Skin epidermis (tissue), 12 donors: ENCODE measurements around the gene OR51A4.
"Not testable (repeated sequence)": the region's sequence is repeated elsewhere in the genome, so short reads cannot be mapped to it uniquely, and the experiment has no call there.

Experiments
- H3K27ac ChIP-seq, 21 experiments: fragments of 200-600 bp; sonication (generic) in 11 of 21; one replicate each; pipeline ENCODE4 v1.5.0; 2020; ENCODE audit warnings: mild to moderate bottlenecking in 3 of 21, inconsistent platforms in 2 of 21, moderate library complexity in 2 of 21
- H3K4me3 ChIP-seq, 7 experiments: fragments of 200-600 bp; sonication (generic) in 2 of 7; one replicate each; pipeline ENCODE4 v1.5.0; 2020; ENCODE audit warnings: inconsistent platforms in 2 of 7, mild to moderate bottlenecking in 2 of 7, moderate library complexity in 1 of 7

Gene OR51A4

DNA sequence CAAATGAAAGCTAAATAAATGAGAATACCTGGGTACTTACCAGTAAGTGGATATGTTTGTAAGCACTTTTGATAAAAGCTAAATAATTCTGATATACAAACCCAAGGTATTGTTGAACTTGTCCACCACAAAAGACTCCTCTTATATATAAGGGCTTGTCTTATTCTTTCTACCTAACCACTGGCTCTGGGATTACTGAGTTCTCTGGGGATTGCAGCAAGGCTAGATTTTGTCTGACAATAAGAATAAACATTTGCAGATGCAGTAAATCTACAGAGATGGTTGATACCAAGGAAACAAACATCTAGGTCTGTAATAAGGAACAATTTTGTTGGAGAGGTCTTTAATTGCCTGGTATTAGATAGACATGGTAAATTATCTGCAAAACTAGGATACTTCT is at the start of gene OR51A4:
Gene OR51A4, minus strand, starts transcription at position 101 of the 400 bp plus-strand sequence. CDS start 505 bp downstream, outside the sequence.
- H3K27ac ChIP-seq, result no peak within 1 kb of the TSS
- no peak within 1 kb of the TSS for H3K4me3 ChIP-seq

- no peak within 1 kb of the TSS for H3K27ac ChIP-seq
These were observed 47.1 kb upstream of the OR51A4 start, which contains the start of gene OR51L1 for GRCh38 chr11:4994551-4994950. OR51L1 (plus strand) TSS chr11:4994851; CDS start chr11:4998983, 4,132 bp downstream.

GRCh38 chr11:4991060-4991459 is 43.7 kb upstream of the OR51A4 start:
- Histone ChIP-seq H3K4me3 (no peak overlapping the region), H3K27ac (no peak overlapping the region)

More at GRCh38 chr11:4994551-4994950, 47.1 kb upstream of the OR51A4 start, which contains the start of gene OR51L1:
- H3K4me3 ChIP-seq, result no peak within 1 kb of the TSS

- H3K4me3 ChIP-seq, result no peak overlapping the region
- H3K27ac ChIP-seq, result no peak overlapping the region
These were observed 36.4 kb upstream of the OR51A4 start for GRCh38 chr11:4983841-4984240.

- Histone ChIP-seq H3K4me3 (no peak overlapping the region), H3K27ac (no peak overlapping the region)
These were observed 35.3 kb upstream of the OR51A4 start for GRCh38 chr11:4982678-4983077.

DNA sequence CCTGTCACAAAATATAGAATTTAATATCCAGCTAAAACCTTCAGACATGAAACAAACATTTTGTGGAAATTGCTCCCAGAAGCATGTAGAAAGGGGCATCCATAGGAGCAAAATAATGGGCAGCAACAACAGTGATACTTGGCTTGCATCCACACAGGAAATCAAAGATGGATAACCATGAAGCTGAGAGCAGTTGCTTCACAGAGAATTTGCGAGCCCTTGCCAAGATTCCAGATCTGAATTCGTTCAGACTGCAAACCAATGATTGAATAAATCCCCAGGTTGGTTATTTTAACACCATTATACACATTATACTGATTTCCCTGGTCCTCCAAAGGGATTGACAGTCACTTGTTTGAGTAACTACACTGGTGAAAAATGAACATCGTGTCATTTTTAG is 31.6 kb upstream of the OR51A4 start:
- no peak overlapping the region for H3K4me3 ChIP-seq
- no peak overlapping the region for H3K27ac ChIP-seq

DNA sequence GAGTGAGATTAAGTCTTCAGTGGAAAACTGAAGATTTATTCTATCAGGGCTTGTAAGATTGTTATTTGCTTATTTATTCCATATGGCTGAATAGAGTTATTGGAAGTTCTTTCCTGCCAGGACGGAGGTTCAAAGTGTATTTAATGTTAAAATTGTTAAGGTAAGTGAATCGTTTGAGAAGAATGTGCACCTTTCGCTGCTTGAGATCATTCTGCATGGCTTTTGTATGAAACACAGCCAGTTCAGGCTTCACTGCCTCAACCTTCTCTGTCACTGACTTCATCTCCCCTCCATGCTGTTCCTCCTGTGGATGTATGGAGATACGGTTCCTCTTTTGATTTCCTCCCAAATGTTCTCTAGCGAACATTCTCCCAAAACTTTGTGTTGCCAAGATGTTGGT is 28.0 kb upstream of the OR51A4 start:
- no peak overlapping the region for H3K4me3 ChIP-seq
- H3K27ac ChIP-seq, result no peak overlapping the region

DNA sequence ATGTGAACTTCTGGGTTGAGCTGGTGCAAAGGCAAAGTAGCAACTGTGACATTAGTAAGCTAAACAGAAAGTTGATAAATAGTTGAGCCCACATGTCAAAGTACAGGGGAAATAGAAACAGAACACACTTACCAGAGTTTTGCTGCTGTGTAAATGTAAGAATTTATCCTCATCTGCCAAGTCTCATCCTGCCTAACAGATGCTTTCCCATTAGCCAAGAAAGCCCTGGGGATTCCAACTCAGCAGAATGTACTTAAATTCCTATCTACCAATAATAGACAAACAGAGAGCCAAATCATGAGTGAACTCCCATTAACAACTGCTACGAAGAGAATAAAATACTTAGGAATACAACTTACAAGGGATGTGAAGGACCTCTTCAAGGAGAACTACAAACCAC is 15.4 kb upstream of the OR51A4 start:
- Histone ChIP-seq H3K27ac (no peak overlapping the region), H3K4me3 (no peak overlapping the region)

- H3K27ac ChIP-seq, result no peak overlapping the region
- H3K4me3 ChIP-seq, result no peak overlapping the region
These were observed 13.5 kb upstream of the OR51A4 start for GRCh38 chr11:4960877-4961276.

- Histone ChIP-seq H3K4me3 (no peak overlapping the region), H3K27ac (no peak overlapping the region)
These were observed 10.0 kb upstream of the OR51A4 start for GRCh38 chr11:4957396-4957795.

GRCh38 chr11:4955613-4956012 is 8.2 kb upstream of the OR51A4 start, which contains the start of gene OR51A2:
OR51A2 (minus strand) TSS chr11:4955713; CDS start chr11:4955713, 0 bp downstream.
- not testable (repeated sequence) for H3K27ac ChIP-seq, H3K4me3 ChIP-seq

GRCh38 chr11:4936745-4937144 is 10.7 kb downstream of the OR51A4 start:
- no peak overlapping the region for H3K4me3 ChIP-seq

GRCh38 chr11:4932751-4933150 is 14.7 kb downstream of the OR51A4 start:
- H3K27ac ChIP-seq, result no peak overlapping the region

More at GRCh38 chr11:4936745-4937144, 10.7 kb downstream of the OR51A4 start:
- H3K27ac ChIP-seq, result no peak overlapping the region

GRCh38 chr11:4926608-4927007 is 20.8 kb downstream of the OR51A4 start:
- H3K4me3 ChIP-seq, result no peak overlapping the region
- no peak overlapping the region for H3K27ac ChIP-seq

More at GRCh38 chr11:4932751-4933150, 14.7 kb downstream of the OR51A4 start:
- no peak overlapping the region for H3K4me3 ChIP-seq

- Histone ChIP-seq H3K27ac (no peak within 1 kb of the TSS), H3K4me3 (no peak within 1 kb of the TSS)
These were observed 23.2 kb downstream of the OR51A4 start, which contains the start of gene OR51G1 for GRCh38 chr11:4924239-4924638. OR51G1 (minus strand) TSS chr11:4924339; CDS start chr11:4924339, 0 bp downstream.

DNA sequence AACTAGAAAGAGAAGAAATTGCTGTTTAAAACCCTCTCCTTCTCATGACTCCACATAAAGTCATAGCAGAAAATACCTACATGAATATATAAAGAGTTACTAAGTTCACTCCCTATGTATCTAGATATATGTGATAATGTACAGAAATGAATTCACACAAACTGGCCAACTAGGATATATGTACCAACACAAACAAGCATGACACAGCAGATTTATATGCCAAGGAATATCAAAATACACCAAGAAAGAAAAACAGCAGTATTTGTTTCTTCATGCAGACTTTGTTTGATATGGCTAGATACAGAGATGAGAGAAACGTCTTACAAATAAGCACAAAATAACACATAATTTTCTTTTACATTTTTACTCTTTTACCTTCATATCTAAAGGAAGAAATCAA is 25.1 kb downstream of the OR51A4 start:
- H3K4me3 ChIP-seq, result no peak overlapping the region
- no peak overlapping the region for H3K27ac ChIP-seq

GRCh38 chr11:4921796-4922195 is 25.6 kb downstream of the OR51A4 start:
- no peak overlapping the region for H3K27ac ChIP-seq
- H3K4me3 ChIP-seq, result no peak overlapping the region

DNA sequence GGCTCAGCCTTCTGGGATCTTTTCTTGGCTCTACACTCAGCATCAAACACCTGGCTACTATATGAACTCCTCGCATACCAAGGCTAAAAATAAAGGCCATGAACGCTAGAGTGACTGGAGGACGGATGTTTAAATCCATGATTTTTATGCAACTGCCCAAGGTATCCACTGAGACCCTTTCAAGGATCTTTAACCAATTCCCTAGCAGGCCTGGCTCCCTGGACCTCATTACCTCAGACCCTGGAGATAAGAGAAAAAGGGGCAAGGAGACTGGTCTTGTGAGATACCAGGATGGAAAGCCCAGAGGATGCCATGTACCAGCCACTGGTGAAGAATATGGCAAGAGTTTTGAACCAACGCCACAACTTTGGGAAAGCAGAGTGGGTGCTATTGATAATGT is 28.2 kb downstream of the OR51A4 start, which contains the start of gene OR51G2:
Gene OR51G2, minus strand, starts transcription at position 101 of the 400 bp plus-strand sequence. CDS start 3,687 bp downstream, outside the sequence.
- no peak within 1 kb of the TSS for H3K27ac ChIP-seq
- no peak within 1 kb of the TSS for H3K4me3 ChIP-seq

GRCh38 chr11:4916581-4916980 is 30.8 kb downstream of the OR51A4 start:
- no peak overlapping the region for H3K4me3 ChIP-seq

GRCh38 chr11:4903484-4903883 is 43.9 kb downstream of the OR51A4 start, which contains the start of gene OR51A7:
OR51A7 (plus strand) TSS chr11:4903783; CDS start chr11:4907370, 3,587 bp downstream.
- Histone ChIP-seq H3K27ac (no peak within 1 kb of the TSS), H3K4me3 (no peak within 1 kb of the TSS)

More at GRCh38 chr11:4916581-4916980, 30.8 kb downstream of the OR51A4 start:
- no peak overlapping the region for H3K27ac ChIP-seq
